ENCODE results near the gene CYP19A1.

Gene CYP19A1

GRCh38 chr15:51270706-51271105 lies 67.7 kb downstream of the CYP19A1 start (continued):
- TF ChIP-seq, protein P1, sequence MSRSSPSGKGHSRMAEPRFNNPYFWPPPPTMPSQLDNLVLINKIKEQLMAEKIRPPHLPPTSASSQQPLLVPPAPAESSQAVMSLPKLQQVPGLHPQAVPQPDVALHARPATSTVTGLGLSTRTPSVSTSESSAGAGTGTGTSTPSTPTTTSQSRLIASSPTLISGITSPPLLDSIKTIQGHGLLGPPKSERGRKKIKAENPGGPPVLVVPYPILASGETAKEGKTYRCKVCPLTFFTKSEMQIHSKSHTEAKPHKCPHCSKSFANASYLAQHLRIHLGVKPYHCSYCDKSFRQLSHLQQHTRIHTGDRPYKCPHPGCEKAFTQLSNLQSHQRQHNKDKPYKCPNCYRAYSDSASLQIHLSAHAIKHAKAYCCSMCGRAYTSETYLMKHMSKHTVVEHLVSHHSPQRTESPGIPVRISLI (tag by site-specific recombination; IDR thresholded peaks at IDR 0.05): no peak
- TF ChIP-seq, protein P2, sequence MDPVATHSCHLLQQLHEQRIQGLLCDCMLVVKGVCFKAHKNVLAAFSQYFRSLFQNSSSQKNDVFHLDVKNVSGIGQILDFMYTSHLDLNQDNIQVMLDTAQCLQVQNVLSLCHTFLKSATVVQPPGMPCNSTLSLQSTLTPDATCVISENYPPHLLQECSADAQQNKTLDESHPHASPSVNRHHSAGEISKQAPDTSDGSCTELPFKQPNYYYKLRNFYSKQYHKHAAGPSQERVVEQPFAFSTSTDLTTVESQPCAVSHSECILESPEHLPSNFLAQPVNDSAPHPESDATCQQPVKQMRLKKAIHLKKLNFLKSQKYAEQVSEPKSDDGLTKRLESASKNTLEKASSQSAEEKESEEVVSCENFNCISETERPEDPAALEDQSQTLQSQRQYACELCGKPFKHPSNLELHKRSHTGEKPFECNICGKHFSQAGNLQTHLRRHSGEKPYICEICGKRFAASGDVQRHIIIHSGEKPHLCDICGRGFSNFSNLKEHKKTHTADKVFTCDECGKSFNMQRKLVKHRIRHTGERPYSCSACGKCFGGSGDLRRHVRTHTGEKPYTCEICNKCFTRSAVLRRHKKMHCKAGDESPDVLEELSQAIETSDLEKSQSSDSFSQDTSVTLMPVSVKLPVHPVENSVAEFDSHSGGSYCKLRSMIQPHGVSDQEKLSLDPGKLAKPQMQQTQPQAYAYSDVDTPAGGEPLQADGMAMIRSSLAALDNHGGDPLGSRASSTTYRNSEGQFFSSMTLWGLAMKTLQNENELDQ (tag by site-specific recombination; IDR thresholded peaks at IDR 0.05; ENCODE audit: low read depth): no peak

- peaks cover 8% of the 10 kb centered on the region for H3K4me1 ChIP-seq (ENCODE audit: control insufficient read depth, insufficient read depth, low read length)
- TF ChIP-seq ZNF23 (tag by site-specific recombination; IDR thresholded peaks at IDR 0.05; ENCODE audit: borderline replicate concordance): no peak
- TF ChIP-seq, protein P3, sequence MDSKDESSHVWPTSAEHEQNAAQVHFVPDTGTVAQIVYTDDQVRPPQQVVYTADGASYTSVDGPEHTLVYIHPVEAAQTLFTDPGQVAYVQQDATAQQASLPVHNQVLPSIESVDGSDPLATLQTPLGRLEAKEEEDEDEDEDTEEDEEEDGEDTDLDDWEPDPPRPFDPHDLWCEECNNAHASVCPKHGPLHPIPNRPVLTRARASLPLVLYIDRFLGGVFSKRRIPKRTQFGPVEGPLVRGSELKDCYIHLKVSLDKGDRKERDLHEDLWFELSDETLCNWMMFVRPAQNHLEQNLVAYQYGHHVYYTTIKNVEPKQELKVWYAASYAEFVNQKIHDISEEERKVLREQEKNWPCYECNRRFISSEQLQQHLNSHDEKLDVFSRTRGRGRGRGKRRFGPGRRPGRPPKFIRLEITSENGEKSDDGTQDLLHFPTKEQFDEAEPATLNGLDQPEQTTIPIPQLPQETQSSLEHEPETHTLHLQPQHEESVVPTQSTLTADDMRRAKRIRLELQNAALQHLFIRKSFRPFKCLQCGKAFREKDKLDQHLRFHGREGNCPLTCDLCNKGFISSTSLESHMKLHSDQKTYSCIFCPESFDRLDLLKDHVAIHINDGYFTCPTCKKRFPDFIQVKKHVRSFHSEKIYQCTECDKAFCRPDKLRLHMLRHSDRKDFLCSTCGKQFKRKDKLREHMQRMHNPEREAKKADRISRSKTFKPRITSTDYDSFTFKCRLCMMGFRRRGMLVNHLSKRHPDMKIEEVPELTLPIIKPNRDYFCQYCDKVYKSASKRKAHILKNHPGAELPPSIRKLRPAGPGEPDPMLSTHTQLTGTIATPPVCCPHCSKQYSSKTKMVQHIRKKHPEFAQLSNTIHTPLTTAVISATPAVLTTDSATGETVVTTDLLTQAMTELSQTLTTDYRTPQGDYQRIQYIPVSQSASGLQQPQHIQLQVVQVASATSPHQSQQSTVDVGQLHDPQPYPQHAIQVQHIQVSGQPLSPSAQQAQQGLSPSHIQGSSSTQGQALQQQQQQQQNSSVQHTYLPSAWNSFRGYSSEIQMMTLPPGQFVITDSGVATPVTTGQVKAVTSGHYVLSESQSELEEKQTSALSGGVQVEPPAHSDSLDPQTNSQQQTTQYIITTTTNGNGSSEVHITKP (tag by site-specific recombination; IDR thresholded peaks at IDR 0.05): peak; percentile 80
- ChIA-PET POLR2A (no interaction called here), CTCF (interaction anchor here (1.4 to 2.0 kb wide), 2 partner anchors 12 to 106 kb away, joined by 7 to 10 read pairs; no protein-coding TSS in a partner anchor)
- H3K27ac ChIP-seq (ENCODE audit: extremely low read depth, low read depth, low read length): no peak overlapping the region
- H3K9me3 ChIP-seq (ENCODE audit: control insufficient read depth, insufficient read depth, low read depth, low read length): no peaks in the 10 kb centered on the region
- no peaks in the 10 kb centered on the region for H3K36me3 ChIP-seq (ENCODE audit: control insufficient read depth in 2 of 2, insufficient read depth in 1 of 2, low read length in 2 of 2)
- no peak overlapping the region for H3K4me3 ChIP-seq (ENCODE audit: low read depth, low read length)
Observed at GRCh38 chr15:51269496-51269895, 68.9 kb downstream of the CYP19A1 start.

GRCh38 chr15:51267703-51268083 lies 70.7 kb downstream of the CYP19A1 start:
- Histone ChIP-seq H3K36me3 (ENCODE audit: control insufficient read depth in 2 of 2, insufficient read depth in 1 of 2, low read length in 2 of 2) (no peaks in the 10 kb centered on the region), H3K4me3 (ENCODE audit: low read depth, low read length) (peak overlapping the region; percentile 54), H3K4me1 (ENCODE audit: control insufficient read depth, insufficient read depth, low read length) (peaks cover 8% of the 10 kb centered on the region), H3K27ac (ENCODE audit: extremely low read depth, low read depth, low read length) (no peak overlapping the region; the same call in 1 of the 2 replicates), H3K9me3 (ENCODE audit: control insufficient read depth, insufficient read depth, low read depth, low read length) (no peaks in the 10 kb centered on the region)
- TF ChIP-seq ZNF335 (tag by site-specific recombination; conservative IDR thresholded peaks at IDR 0.05) (0 out of 2 replicates have a peak, but pooled peaks have one; percentile 1), ZNF302 (tag by site-specific recombination; IDR thresholded peaks at IDR 0.05; ENCODE audit: low read depth) (no peak)
- POLR2A ChIA-PET: no interaction called here
- CTCF ChIA-PET: interaction anchor here (1.5 kb wide), 1 partner anchor 104 kb away, joined by 7 read pairs; no protein-coding TSS in a partner anchor

- CTCF ChIA-PET: interaction anchor here (0.7 to 2.7 kb wide), 5 partner anchors 12 to 134 kb away, joined by 3 to 7 read pairs (median 5); no protein-coding TSS in a partner anchor
- Histone ChIP-seq H3K9me3 (ENCODE audit: control insufficient read depth, insufficient read depth, low read depth, low read length) (no peaks in the 10 kb centered on the region), H3K4me3 (ENCODE audit: low read depth, low read length) (peak overlapping the region; percentile 54), H3K4me1 (ENCODE audit: control insufficient read depth, insufficient read depth, low read length) (peaks cover 8% of the 10 kb centered on the region), H3K27ac (ENCODE audit: extremely low read depth, low read depth, low read length) (no peak overlapping the region; the same call in 1 of the 2 replicates), H3K36me3 (ENCODE audit: control insufficient read depth in 2 of 2, insufficient read depth in 1 of 2, low read length in 2 of 2) (no peaks in the 10 kb centered on the region)
- POLR2A ChIA-PET: no interaction called here
- TF ChIP-seq ZNF19 (tag by site-specific recombination; IDR thresholded peaks at IDR 0.05; ENCODE audit: low read depth): no peak
- TF ChIP-seq ZNF146 (tag by site-specific recombination; IDR thresholded peaks at IDR 0.05): no peak
- no peak for TF ChIP-seq KLF16 (tag by site-specific recombination; IDR thresholded peaks at IDR 0.05)
- no peak for TF ChIP-seq KLF8 (tag by site-specific recombination; IDR thresholded peaks at IDR 0.05)
- TF ChIP-seq, protein P4, sequence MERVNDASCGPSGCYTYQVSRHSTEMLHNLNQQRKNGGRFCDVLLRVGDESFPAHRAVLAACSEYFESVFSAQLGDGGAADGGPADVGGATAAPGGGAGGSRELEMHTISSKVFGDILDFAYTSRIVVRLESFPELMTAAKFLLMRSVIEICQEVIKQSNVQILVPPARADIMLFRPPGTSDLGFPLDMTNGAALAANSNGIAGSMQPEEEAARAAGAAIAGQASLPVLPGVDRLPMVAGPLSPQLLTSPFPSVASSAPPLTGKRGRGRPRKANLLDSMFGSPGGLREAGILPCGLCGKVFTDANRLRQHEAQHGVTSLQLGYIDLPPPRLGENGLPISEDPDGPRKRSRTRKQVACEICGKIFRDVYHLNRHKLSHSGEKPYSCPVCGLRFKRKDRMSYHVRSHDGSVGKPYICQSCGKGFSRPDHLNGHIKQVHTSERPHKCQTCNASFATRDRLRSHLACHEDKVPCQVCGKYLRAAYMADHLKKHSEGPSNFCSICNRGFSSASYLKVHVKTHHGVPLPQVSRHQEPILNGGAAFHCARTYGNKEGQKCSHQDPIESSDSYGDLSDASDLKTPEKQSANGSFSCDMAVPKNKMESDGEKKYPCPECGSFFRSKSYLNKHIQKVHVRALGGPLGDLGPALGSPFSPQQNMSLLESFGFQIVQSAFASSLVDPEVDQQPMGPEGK (tag by site-specific recombination; IDR thresholded peaks at IDR 0.05): no peak
- TF ChIP-seq ZFHX2 (tag by site-specific recombination; conservative IDR thresholded peaks at IDR 0.05): peak; percentile 56
- no peak for TF ChIP-seq PRDM1 (tag by site-specific recombination; IDR thresholded peaks at IDR 0.05)
- TF ChIP-seq ZNF785 (tag by site-specific recombination; IDR thresholded peaks at IDR 0.05): no peak
- TF ChIP-seq ZXDB (tag by site-specific recombination; IDR thresholded peaks at IDR 0.05): no peak
- peak; percentile 31; the same call in 1 of the 2 replicates for TF ChIP-seq KLF9 (tag by site-specific recombination; IDR thresholded peaks at IDR 0.05; ENCODE audit: low read depth)
- TF ChIP-seq GLIS1 (tag by site-specific recombination; IDR thresholded peaks at IDR 0.05): peak; percentile 37; the same call in 1 of the 2 replicates
- no peak for TF ChIP-seq OSR2 (tag by site-specific recombination; IDR thresholded peaks at IDR 0.05)
Observed at GRCh38 chr15:51267051-51267702, 71.2 kb downstream of the CYP19A1 start.
